Ammon's horn (tissue), 1 donor: ENCODE results near the gene CD59.
"Not testable (repeated sequence)": the region's sequence is repeated elsewhere in the genome, so short reads cannot be mapped to it uniquely, and the experiment has no call there.

ENCODE experiments used
- DNase-seq: peaks from one replicate; pipeline ENCODE4 v3.0.0-alpha.2; 2016; ENCODE audit warnings: low spot score

Gene CD59

GRCh38 chr11:33713151-33713855 lies 22.9 kb downstream of the CD59 start:
- DNase-seq: no peak

- no peak for DNase-seq
Measured at GRCh38 chr11:33712436-33712835, 23.8 kb downstream of the CD59 start.

- DNase-seq: no peak
Measured at GRCh38 chr11:33709466-33709865, 26.8 kb downstream of the CD59 start.

- DNase-seq: no peak
Measured at GRCh38 chr11:33708985-33709384, 27.2 kb downstream of the CD59 start.

GRCh38 chr11:33707831-33708230 lies 28.4 kb downstream of the CD59 start:
- not testable (repeated sequence) for DNase-seq

GRCh38 chr11:33706966-33707365 lies 29.3 kb downstream of the CD59 start:
- DNase-seq: no peak

- no peak for DNase-seq
Measured at GRCh38 chr11:33706546-33706945, 29.7 kb downstream of the CD59 start.

GRCh38 chr11:33704240-33705002 lies 31.8 kb downstream of the CD59 start:
- no peak for DNase-seq

GRCh38 chr11:33703788-33704187 lies 32.4 kb downstream of the CD59 start:
- no peak for DNase-seq

- no peak for DNase-seq
Measured at GRCh38 chr11:33703234-33703633, 33.0 kb downstream of the CD59 start.

GRCh38 chr11:33701302-33702230 lies 34.7 kb downstream of the CD59 start:
- peak; percentile 87 for DNase-seq

GRCh38 chr11:33700502-33701271 lies 35.5 kb downstream of the CD59 start, which contains the start of gene C11orf91:
Gene C11orf91 (minus strand): TSS chr11:33700826. CDS start chr11:33700740, 86 bp downstream.
- DNase-seq: peak; percentile 96

- DNase-seq: no peak
Measured at GRCh38 chr11:33700063-33700501, 36.1 kb downstream of the CD59 start.

- no peak for DNase-seq
Measured at GRCh38 chr11:33699515-33700062, 36.6 kb downstream of the CD59 start.

- no peak for DNase-seq
Measured at GRCh38 chr11:33698921-33699320, 37.3 kb downstream of the CD59 start.

GRCh38 chr11:33697997-33698396 lies 38.2 kb downstream of the CD59 start:
- DNase-seq: no peak

- no peak for DNase-seq
Measured at GRCh38 chr11:33696931-33697638, 39.1 kb downstream of the CD59 start.

- DNase-seq: no peak
Measured at GRCh38 chr11:33696411-33696810, 39.8 kb downstream of the CD59 start.

- no peak for DNase-seq
Measured at GRCh38 chr11:33695051-33695566, 41.1 kb downstream of the CD59 start.

- DNase-seq: no peak
Measured at GRCh38 chr11:33694346-33695050, 41.7 kb downstream of the CD59 start.
